HEK293 (cell line): ENCODE measurements around the gene PIANP.

ENCODE experiments used
- HOXD13 ChIP-seq: sonication (generic); formaldehyde crosslinking; IDR thresholded peaks from 2 replicates; pipeline ENCODE4 v1.8.0; 2022; ENCODE audit warnings: missing genetic modification reagents, borderline replicate concordance
- RBAK ChIP-seq: fragments of 450-650 bp; formaldehyde crosslinking; IDR thresholded peaks from 2 replicates; pipeline ENCODE4 v1.5.1; 2016; ENCODE audit warnings: missing biosample characterization, missing genetic modification characterization
- ZEB2 ChIP-seq: fragments of 450-650 bp; formaldehyde crosslinking; IDR thresholded peaks from 2 replicates; pipeline ENCODE4 v1.5.1; 2016; ENCODE audit warnings: missing biosample characterization, missing genetic modification characterization
- ZNF555 ChIP-seq: fragments of 450-650 bp; formaldehyde crosslinking; conservative IDR thresholded peaks from 2 replicates; pipeline ENCODE4 v1.5.1; 2017; ENCODE audit warnings: missing biosample characterization, mild to moderate bottlenecking, missing genetic modification characterization, inconsistent platforms
- ZNF561 ChIP-seq: fragments of 450-650 bp; IDR thresholded peaks from 2 replicates; pipeline ENCODE4 v1.5.1; 2018; ENCODE audit warnings: missing biosample characterization, missing genetic modification characterization, borderline replicate concordance
- ZNF843 ChIP-seq: fragments of 450-650 bp; formaldehyde crosslinking; IDR thresholded peaks from 2 replicates; pipeline ENCODE4 v1.5.1; 2016; ENCODE audit warnings: missing biosample characterization, missing genetic modification characterization
- TF ChIP-seq, protein P1 (sequence below): fragments of 450-650 bp; formaldehyde crosslinking; IDR thresholded peaks from 2 replicates; pipeline ENCODE4 v1.5.1; 2016; ENCODE audit warnings: missing biosample characterization, missing genetic modification characterization
- TF ChIP-seq, protein P2 (sequence below): IDR thresholded peaks from 2 replicates; pipeline ENCODE4 v1.6.1; 2011; ENCODE audit warnings: mild to moderate bottlenecking, low read depth, low read length, borderline replicate concordance
- TF ChIP-seq, protein P3 (sequence below): fragments of 450-650 bp; formaldehyde crosslinking; IDR thresholded peaks from 2 replicates; pipeline ENCODE4 v1.5.1; 2016; ENCODE audit warnings: missing biosample characterization, missing genetic modification characterization
- TF ChIP-seq, protein P4 (sequence below): fragments of 450-650 bp; formaldehyde crosslinking; IDR thresholded peaks from 2 replicates; pipeline ENCODE4 v1.5.1; 2016; ENCODE audit warnings: missing biosample characterization, missing genetic modification characterization

DNA sequence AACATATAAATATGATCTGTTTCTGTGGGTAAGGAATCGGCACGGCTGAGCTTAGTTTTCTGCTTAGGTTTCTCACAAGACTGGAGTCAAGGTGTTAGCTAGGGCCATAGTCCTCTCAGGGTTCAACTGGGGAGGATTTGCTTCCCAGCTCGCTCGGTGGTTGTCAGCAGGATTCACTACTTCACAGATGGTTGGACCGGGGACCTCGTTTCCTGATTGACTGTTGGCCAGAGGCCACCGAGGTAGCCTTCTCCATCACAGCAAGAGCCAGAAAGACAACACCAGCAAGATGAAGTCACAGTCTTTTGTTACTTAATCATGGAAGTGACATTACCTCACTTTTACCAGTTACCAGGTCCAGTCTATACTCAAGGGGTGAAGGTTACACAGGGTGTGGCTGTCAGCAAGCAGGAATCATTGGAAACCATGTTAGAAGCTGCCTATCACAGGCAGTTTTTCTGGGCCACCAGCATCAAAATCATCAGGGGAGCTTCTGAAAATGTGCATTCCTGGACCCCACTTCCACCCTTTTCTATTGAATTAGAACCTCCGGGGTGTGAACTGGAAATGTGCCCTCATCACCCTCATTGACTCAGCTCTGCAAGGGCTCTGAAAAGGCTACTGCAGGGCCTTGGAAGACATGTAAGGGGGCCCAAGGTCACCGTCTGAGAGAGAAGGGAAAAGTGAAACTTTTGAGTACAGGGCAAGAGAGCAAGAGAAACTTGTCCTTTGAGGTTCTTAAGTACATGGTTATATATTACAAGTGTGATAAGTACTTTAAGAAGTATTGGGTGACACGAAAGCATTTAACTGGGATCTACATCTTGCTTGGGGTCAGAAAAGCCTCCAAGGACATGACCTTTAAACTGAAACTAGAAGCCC, 34.1 kb upstream of the PIANP start:
- TF ChIP-seq ZEB2 (tag by site-specific recombination) (no peak), RBAK (tag by site-specific recombination) (no peak), ZNF555 (no peak), ZNF843 (tag by site-specific recombination) (no peak), HOXD13 (CRISPR knock-in tag) (no peak), ZNF561 (tag by site-specific recombination) (no peak)
- TF ChIP-seq, protein P1, sequence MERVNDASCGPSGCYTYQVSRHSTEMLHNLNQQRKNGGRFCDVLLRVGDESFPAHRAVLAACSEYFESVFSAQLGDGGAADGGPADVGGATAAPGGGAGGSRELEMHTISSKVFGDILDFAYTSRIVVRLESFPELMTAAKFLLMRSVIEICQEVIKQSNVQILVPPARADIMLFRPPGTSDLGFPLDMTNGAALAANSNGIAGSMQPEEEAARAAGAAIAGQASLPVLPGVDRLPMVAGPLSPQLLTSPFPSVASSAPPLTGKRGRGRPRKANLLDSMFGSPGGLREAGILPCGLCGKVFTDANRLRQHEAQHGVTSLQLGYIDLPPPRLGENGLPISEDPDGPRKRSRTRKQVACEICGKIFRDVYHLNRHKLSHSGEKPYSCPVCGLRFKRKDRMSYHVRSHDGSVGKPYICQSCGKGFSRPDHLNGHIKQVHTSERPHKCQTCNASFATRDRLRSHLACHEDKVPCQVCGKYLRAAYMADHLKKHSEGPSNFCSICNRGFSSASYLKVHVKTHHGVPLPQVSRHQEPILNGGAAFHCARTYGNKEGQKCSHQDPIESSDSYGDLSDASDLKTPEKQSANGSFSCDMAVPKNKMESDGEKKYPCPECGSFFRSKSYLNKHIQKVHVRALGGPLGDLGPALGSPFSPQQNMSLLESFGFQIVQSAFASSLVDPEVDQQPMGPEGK (tag by site-specific recombination): no peak
- TF ChIP-seq, protein P2, sequence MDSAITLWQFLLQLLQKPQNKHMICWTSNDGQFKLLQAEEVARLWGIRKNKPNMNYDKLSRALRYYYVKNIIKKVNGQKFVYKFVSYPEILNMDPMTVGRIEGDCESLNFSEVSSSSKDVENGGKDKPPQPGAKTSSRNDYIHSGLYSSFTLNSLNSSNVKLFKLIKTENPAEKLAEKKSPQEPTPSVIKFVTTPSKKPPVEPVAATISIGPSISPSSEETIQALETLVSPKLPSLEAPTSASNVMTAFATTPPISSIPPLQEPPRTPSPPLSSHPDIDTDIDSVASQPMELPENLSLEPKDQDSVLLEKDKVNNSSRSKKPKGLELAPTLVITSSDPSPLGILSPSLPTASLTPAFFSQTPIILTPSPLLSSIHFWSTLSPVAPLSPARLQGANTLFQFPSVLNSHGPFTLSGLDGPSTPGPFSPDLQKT: no peak
- TF ChIP-seq, protein P3, sequence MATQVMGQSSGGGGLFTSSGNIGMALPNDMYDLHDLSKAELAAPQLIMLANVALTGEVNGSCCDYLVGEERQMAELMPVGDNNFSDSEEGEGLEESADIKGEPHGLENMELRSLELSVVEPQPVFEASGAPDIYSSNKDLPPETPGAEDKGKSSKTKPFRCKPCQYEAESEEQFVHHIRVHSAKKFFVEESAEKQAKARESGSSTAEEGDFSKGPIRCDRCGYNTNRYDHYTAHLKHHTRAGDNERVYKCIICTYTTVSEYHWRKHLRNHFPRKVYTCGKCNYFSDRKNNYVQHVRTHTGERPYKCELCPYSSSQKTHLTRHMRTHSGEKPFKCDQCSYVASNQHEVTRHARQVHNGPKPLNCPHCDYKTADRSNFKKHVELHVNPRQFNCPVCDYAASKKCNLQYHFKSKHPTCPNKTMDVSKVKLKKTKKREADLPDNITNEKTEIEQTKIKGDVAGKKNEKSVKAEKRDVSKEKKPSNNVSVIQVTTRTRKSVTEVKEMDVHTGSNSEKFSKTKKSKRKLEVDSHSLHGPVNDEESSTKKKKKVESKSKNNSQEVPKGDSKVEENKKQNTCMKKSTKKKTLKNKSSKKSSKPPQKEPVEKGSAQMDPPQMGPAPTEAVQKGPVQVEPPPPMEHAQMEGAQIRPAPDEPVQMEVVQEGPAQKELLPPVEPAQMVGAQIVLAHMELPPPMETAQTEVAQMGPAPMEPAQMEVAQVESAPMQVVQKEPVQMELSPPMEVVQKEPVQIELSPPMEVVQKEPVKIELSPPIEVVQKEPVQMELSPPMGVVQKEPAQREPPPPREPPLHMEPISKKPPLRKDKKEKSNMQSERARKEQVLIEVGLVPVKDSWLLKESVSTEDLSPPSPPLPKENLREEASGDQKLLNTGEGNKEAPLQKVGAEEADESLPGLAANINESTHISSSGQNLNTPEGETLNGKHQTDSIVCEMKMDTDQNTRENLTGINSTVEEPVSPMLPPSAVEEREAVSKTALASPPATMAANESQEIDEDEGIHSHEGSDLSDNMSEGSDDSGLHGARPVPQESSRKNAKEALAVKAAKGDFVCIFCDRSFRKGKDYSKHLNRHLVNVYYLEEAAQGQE (tag by site-specific recombination): no peak
- TF ChIP-seq, protein P4, sequence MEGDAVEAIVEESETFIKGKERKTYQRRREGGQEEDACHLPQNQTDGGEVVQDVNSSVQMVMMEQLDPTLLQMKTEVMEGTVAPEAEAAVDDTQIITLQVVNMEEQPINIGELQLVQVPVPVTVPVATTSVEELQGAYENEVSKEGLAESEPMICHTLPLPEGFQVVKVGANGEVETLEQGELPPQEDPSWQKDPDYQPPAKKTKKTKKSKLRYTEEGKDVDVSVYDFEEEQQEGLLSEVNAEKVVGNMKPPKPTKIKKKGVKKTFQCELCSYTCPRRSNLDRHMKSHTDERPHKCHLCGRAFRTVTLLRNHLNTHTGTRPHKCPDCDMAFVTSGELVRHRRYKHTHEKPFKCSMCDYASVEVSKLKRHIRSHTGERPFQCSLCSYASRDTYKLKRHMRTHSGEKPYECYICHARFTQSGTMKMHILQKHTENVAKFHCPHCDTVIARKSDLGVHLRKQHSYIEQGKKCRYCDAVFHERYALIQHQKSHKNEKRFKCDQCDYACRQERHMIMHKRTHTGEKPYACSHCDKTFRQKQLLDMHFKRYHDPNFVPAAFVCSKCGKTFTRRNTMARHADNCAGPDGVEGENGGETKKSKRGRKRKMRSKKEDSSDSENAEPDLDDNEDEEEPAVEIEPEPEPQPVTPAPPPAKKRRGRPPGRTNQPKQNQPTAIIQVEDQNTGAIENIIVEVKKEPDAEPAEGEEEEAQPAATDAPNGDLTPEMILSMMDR (tag by site-specific recombination): no peak
